IMR-90 (cell line): Measurements from ENCODE around the gene ZNF236. TPM values are rescaled to one million over a fixed set of nuclear protein-coding genes. Genes with fewer than 3 reads are reported as not detected.

ENCODE experiments used
- ATAC-seq: fragments of 200-7000 bp; cut with Tn5 transposase; 2 replicates; pipeline ENCODE4 v1.9.1; 2020; ENCODE audit warnings: low read depth, mild to moderate bottlenecking, moderate library complexity
- BruUV-seq: library from RNA; stranded (reverse); fragments of 400-500 nt; replicated peaks from 2 replicates; lab custom pipeline; 2021; lab: Mats Ljungman, UMichigan
- CTCF ChIA-PET: fragments of 300-600 bp; formaldehyde crosslinking; extraction: SDS; loops from one replicate; lab custom pipeline; 2021; ENCODE audit warnings: antibody characterized with exemption; lab: Yijun Ruan, JAX
- POLR2A ChIA-PET: fragments of 300-600 bp; sonication (Branson Sonifier 250); formaldehyde crosslinking; loops from one replicate; lab custom pipeline; 2022; ENCODE audit warnings: antibody characterized with exemption; ENCODE audit not compliant: unreplicated experiment; lab: Charles Lee
- DNase-seq: peaks from one replicate; pipeline ENCODE4 v3.0.0; 2013
- H2AFZ ChIP-seq: replicated peaks from 2 replicates; pipeline ENCODE3; 2013; ENCODE audit warnings: low read length, mild to moderate bottlenecking; ENCODE audit not compliant: poor library complexity
- H2AK5ac ChIP-seq: 2 replicates; pipeline ENCODE4 v1.6.1; 2013; ENCODE audit warnings: low read depth, low read length, inconsistent platforms
- H2AK9ac ChIP-seq: replicated peaks from 2 replicates; pipeline ENCODE3; 2013; ENCODE audit warnings: mild to moderate bottlenecking, low read depth, low read length, moderate library complexity; ENCODE audit not compliant: poor library complexity
- H2BK120ac ChIP-seq: 2 replicates; pipeline ENCODE4 v1.6.1; 2013; ENCODE audit warnings: low read depth, low read length, inconsistent platforms
- H2BK15ac ChIP-seq: 3 replicates; pipeline ENCODE4 v1.6.1; 2013; ENCODE audit warnings: low read depth, low read length, inconsistent platforms
- H2BK20ac ChIP-seq: 2 replicates; pipeline ENCODE4 v1.6.1; 2013; ENCODE audit warnings: low read depth, mild to moderate bottlenecking, inconsistent platforms, low read length, moderate library complexity
- H2BK5ac ChIP-seq: 2 replicates; pipeline ENCODE4 v1.6.1; 2013; ENCODE audit warnings: mild to moderate bottlenecking, low read depth, low read length, inconsistent platforms; ENCODE audit not compliant: poor library complexity, severe bottlenecking
- H3K14ac ChIP-seq: replicated peaks from 2 replicates; pipeline ENCODE4 v1.6.1; 2013; ENCODE audit warnings: low read depth, low read length, inconsistent platforms
- H3K18ac ChIP-seq: 2 replicates; pipeline ENCODE4 v1.6.1; 2013; ENCODE audit warnings: low read depth, low read length, control low read depth
- H3K23ac ChIP-seq: 2 replicates; pipeline ENCODE4 v1.6.1; 2013; ENCODE audit warnings: low read depth, low read length, inconsistent platforms
- H3K27ac ChIP-seq: 2 replicates; pipeline ENCODE4 v1.5.1; 2013; ENCODE audit warnings: mild to moderate bottlenecking, control low read depth, low read length; ENCODE audit not compliant: insufficient read depth
- H3K27me3 ChIP-seq: 2 replicates; pipeline ENCODE4 v1.6.1; 2013; ENCODE audit warnings: low read length; ENCODE audit not compliant: control insufficient read depth, insufficient read depth
- H3K36me3 ChIP-seq: 2 replicates; pipeline ENCODE4 v1.6.1; 2013; ENCODE audit warnings: low read length, mixed read lengths; ENCODE audit not compliant: control insufficient read depth, insufficient read depth
- H3K4ac ChIP-seq: 2 replicates; pipeline ENCODE4 v1.6.1; 2013; ENCODE audit warnings: low read depth, low read length, inconsistent platforms
- H3K4me1 ChIP-seq: 2 replicates; pipeline ENCODE4 v1.6.1; 2013; ENCODE audit warnings: low read length, mixed read lengths; ENCODE audit not compliant: control insufficient read depth, insufficient read depth
- H3K4me2 ChIP-seq: 2 replicates; pipeline ENCODE4 v1.6.1; 2013; ENCODE audit warnings: low read depth, mild to moderate bottlenecking, control low read depth, low read length, moderate library complexity
- H3K4me3 ChIP-seq: 2 replicates; pipeline ENCODE4 v1.5.1; 2013; ENCODE audit warnings: low read depth, mild to moderate bottlenecking, control low read depth, low read length, moderate library complexity; ENCODE audit not compliant: insufficient read depth
- H3K56ac ChIP-seq: 2 replicates; pipeline ENCODE4 v1.6.1; 2013; ENCODE audit warnings: low read length, inconsistent platforms; ENCODE audit not compliant: insufficient read depth; ENCODE audit errors: extremely low read depth
- H3K79me1 ChIP-seq, 2 experiments: 2 replicates each; pipeline ENCODE4 v1.6.1; 2013; ENCODE audit warnings: low read length in 2 of 2, inconsistent platforms in 1 of 2, low read depth in 1 of 2
- H3K9ac ChIP-seq: 2 replicates; pipeline ENCODE4 v1.6.1; 2013; ENCODE audit warnings: low read depth, low read length, control low read depth
- H3K9me1 ChIP-seq: 2 replicates; pipeline ENCODE4 v1.6.1; 2013; ENCODE audit warnings: low read length, inconsistent platforms; ENCODE audit not compliant: insufficient read depth
- H3K9me3 ChIP-seq: 2 replicates; pipeline ENCODE4 v1.6.1; 2013; ENCODE audit warnings: low read length; ENCODE audit not compliant: control insufficient read depth, insufficient read depth
- H4K20me1 ChIP-seq: 2 replicates; pipeline ENCODE4 v1.6.1; 2013; ENCODE audit warnings: low read length, inconsistent platforms; ENCODE audit not compliant: insufficient read depth
- H4K5ac ChIP-seq: 2 replicates; pipeline ENCODE4 v1.6.1; 2013; ENCODE audit warnings: mild to moderate bottlenecking, low read depth, low read length, control low read depth
- H4K8ac ChIP-seq, 2 experiments: 2 replicates each; pipeline ENCODE4 v1.6.1; 2013; ENCODE audit warnings: low read depth in 2 of 2, low read length in 2 of 2, control low read depth in 1 of 2, inconsistent platforms in 1 of 2
- H4K91ac ChIP-seq: 2 replicates; pipeline ENCODE4 v1.6.1; 2013; ENCODE audit warnings: low read depth, low read length, inconsistent platforms; ENCODE audit not compliant: insufficient read depth
- MAFK ChIP-seq: IDR thresholded peaks from 2 replicates; pipeline ENCODE4 v1.6.1; 2012; ENCODE audit warnings: low read depth, low read length, improper control_type of control experiment
- WGBS, 2 experiments: methylation state at CpG; one replicate each; pipeline versions ENCODE4 v1.1.5 to v1.1.7; 2013; ENCODE audit warnings: missing lambda C conversion rate in 2 of 2; ENCODE audit not compliant: insufficient read length in 1 of 2; ENCODE audit errors: extremely low coverage in 2 of 2; 5-methylcytosine and 5-hydroxymethylcytosine counted together
- dilution Hi-C: fragments of 300-500 bp; cut with HindIII; formaldehyde crosslinking; loops from one replicate; pipeline ENCODE4 v1.14.3; 2018; ENCODE audit warnings: low sequenced_read_pairs; ENCODE audit not compliant: unreplicated experiment
- in situ Hi-C: fragments of 300-500 bp; cut with MboI; formaldehyde crosslinking; loops from 3 replicates; pipeline ENCODE4 v1.14.3; 2019; ENCODE audit warnings: low sequenced_read_pairs, inconsistent platforms, mixed read lengths
- intact Hi-C: fragments of 100-400 bp; cut with micrococcal nuclease; formaldehyde crosslinking; loops from 2 replicates; pipeline ENCODE4 v1.10.0; 2022
- polyA plus RNA-seq, 3 experiments: library from polyadenylated mRNA; depleted of rRNA; stranded (reverse); fragments of >200 nt; gene quantifications; 2 replicates each; pipeline ENCODE4 v1.2.3, GENCODE V29; 2012; ENCODE audit warnings: low replicate concordance in 1 of 3
- total RNA-seq: library from RNA; depleted of rRNA; stranded (reverse); fragments of >200 nt; gene quantifications from 2 replicates; pipeline ENCODE4 v1.2.3, GENCODE V29; 2012

ZNF236 gene
- total and polyA plus RNA-seq, 2 of the 4 experiments (the other 2 are of a cell fraction): 3.6 to 9.7 TPM

DNA sequence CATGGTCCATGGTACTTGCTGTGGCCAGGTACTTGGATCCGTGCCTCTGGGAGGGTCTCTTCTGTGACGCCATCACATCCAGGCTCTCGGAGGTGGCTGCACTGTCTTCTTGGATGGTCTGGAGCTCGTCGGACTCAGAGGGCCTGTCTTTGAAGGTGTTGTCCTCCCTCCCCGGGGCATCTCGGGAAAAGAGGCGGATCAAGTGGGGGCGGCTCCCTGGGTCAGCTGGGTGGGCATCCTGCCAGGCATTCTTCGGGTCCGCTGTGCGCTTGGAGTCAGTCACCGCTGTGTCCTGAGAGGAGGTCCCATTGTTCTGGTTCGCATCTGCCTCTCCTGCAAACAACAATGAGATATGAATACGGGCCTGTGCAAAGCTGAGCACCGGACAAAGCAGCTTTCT, 194.6 kb downstream of the ZNF236 start:
- no peak overlapping the region for H3K14ac ChIP-seq
- H2AK5ac ChIP-seq: no peak overlapping the region
- H2AK9ac ChIP-seq: no peak overlapping the region
- intact Hi-C loops: no loop called here
- H3K23ac ChIP-seq: no peak overlapping the region
- no peaks in the 10 kb centered on the region for H3K4me1 ChIP-seq
- H3K4ac ChIP-seq: no peak overlapping the region
- DNase-seq (no peak), ATAC-seq (no peak)
- H3K79me1 ChIP-seq: no peaks in the 10 kb centered on the region
- peaks cover 3% of the 10 kb centered on the region; the same call in 1 of the 2 replicates for H3K36me3 ChIP-seq
- dilution Hi-C loops: no loop called here
- no peaks in the 10 kb centered on the region for H3K27me3 ChIP-seq
- 94% methylated on average over 3 of the region's 16 CpGs; no CpG with 5 or more reads in 1 of the 2 experiments for WGBS, 2 experiments
- H4K20me1 ChIP-seq: no peaks in the 10 kb centered on the region
- H2BK15ac ChIP-seq: no peak overlapping the region
- no peak overlapping the region for H3K9ac ChIP-seq
- H2BK5ac ChIP-seq: no peak overlapping the region
- no peak overlapping the region for H3K4me2 ChIP-seq
- TF ChIP-seq MAFK: no peak
- H2BK20ac ChIP-seq: no peak overlapping the region
- H2AFZ ChIP-seq: no peak overlapping the region
- H3K4me3 ChIP-seq: no peak overlapping the region
- BruUV-seq: no TSS peak
- no peaks in the 10 kb centered on the region for H3K9me3 ChIP-seq
- POLR2A ChIA-PET: no interaction called here
- in situ Hi-C loops: no loop called here
- H4K91ac ChIP-seq: no peak overlapping the region
- H4K8ac ChIP-seq: no peak overlapping the region
- H3K56ac ChIP-seq: no peak overlapping the region
- no peak overlapping the region for H2BK120ac ChIP-seq
- no peak overlapping the region for H3K18ac ChIP-seq
- CTCF ChIA-PET: no interaction called here
- H3K9me1 ChIP-seq: no peaks in the 10 kb centered on the region
- H3K27ac ChIP-seq: no peak overlapping the region
- H4K5ac ChIP-seq: no peak overlapping the region
